DMS53 treated with DMSO at 0.1 percent for 48 hours (cell line): Measurements from ENCODE around the gene NLRP4.
"Not testable (repeated sequence)": the region's sequence is repeated elsewhere in the genome, so short reads cannot be mapped to it uniquely, and the experiment has no call there.

Experiments used
- DNase-seq: peaks from one replicate; lab custom pipeline; 2025; ENCODE audit not compliant: unreplicated experiment; lab: John Stamatoyannopoulos, UW

The NLRP4 gene

DNA sequence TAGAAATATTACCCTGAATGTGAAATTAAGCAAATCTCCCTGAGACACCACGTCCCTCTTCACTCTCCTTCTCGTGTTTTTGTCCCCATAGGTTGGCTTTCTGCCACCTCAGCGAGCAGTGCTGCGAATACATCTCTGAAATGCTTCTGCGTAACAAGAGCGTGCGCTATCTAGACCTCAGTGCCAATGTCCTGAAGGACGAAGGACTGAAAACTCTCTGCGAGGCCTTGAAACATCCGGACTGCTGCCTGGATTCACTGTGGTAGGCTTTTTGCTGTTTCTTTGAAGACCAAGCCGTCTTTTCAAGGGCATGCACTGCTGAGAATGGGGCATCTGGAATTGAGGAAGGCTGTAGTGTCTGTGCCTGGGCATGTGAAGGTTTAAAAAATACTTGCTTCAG is 34.4 kb downstream of the NLRP4 start:
- no peak for DNase-seq

DNA sequence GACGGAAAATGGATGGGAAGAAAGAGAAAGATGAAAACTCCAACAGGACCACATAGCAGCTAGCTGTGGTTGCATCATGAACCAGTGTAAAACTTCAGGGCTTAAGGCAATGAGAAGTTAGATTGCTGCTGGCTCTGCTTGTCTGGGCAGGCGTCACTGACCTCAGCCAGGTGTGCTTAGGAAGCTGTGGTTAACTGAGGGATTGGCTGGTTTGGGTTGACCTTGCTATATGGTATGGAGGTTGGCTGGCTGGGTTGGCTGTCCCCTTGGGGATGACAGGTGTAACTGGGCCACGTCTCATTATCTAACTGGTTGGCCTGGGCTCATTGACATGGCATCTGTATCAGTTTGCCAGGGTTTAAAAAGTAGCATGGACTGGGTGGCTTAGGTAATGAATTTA is 40.9 kb downstream of the NLRP4 start:
- no peak for DNase-seq

DNA sequence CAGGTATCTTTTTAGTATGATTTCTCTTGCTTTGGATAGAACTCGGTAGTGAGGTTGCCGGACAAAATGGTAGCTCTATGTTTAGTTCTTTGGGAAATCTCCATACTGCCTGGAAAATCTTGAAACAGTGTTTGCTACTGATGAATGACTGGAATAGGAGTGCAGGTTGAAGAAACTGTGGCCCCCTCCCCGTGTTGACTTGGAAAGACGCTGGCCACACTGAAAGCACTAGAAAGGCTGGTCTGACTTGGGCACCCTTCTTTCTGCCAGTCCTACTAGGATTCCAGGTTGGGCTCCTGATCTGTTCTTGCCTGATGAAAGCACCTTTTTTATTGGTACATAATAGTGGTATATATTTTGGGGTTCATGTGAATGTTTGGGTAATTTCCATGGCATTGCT is 46.3 kb downstream of the NLRP4 start:
- no peak for DNase-seq

DNA sequence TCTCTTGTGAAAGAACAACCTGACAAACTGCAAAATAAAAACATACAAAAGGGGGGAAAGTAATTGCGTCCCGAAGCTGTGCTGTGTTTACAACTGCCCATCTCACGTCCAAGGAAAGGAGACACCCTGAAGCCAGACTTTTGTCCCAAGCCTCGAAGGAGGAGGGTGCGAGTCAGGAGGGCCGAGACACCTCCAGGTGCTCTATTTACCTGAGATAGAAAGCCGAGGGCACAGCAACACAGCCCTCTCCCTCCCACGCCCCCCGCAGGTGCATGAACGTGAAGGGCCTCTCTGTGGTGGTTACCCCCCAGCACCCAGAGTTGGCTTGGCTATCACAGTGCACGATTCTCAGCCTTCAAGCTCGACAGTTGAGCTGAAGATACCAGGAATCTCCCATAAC is 62.6 kb downstream of the NLRP4 start:
- DNase-seq, result no peak

DNA sequence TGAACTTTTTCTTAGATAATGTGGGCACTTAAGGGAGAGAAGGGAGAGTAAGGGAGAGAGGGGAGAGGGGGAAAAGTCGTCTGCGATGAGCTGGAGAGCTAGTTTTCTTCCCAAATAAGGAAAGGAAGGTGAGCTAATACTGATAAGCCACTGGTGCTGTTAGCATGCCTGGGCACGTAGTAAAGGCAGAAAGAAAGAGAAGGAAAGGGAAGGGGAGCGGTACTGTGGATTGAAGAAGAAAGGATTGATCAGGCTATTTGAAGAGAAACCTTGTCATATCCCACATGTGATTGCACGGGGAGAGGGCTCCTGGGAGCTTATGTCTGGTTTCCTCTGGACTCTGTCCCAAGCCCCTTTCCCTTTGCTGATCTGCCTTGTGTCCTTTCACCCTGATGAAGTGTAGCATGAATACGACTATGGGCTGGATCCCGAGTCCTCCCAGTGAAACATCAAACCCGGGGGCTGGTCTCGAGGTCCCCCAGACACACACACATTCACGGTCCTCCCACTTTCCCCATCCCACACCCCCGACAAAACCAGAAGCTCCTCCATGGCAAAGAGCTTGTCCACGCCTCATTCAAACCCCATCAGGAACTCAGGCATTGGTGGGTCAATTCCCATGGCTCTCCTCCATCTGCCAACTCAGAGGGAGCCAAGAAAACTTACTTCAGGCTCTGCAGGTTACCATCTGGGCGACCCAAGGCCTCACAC is 65.2 kb downstream of the NLRP4 start:
- no peak for DNase-seq

DNA sequence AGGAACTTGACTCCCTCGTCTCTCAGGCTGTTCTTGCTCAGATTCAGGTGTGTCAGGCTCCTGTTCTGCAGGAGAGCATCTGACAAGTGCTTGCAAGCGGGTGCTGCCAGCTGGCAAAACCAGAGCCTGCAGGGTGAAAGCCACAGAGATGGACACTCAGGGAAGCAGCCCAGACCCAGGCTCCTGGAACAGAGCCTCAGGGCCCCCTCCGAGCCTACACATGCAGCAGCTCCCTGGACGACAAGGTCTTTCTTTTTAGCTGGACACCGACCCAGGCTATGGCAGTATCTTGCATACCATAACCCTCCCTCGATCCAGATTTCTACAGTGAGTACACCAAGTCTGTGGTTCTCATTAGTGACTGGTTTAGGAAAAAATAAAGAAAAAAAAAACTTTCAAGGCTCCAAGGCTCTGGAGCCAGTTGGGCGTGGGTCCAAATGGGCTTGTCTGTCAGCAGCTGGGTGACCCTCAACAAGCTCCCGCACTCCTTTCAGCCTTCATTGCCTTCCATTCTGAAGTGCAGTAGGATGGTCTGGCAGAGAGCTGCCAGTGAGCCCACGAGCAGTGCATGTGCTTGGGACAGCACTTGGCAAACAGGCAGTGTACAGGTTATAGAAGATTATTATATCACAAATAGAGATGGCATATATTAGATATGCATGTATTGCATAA is 65.9 kb downstream of the NLRP4 start:
- DNase-seq, result no peak

DNA sequence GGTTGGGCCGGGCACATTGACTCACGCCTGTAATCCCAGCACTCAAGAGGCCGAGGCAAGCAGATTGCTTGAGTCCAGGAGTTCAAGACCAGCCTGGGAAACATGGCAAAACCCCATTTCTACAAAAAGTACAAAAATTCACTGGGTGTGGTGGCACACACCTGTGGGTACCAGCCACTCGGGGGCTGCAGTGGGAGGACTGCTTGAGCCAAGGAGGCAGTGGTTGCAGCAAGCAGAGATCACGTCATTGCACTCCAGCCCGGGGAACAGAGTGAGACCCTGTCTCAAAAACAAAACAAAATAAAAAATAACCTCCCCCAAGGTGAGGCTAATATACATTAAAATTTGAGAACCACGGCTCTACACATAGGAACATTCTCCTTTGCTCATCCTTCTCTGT is 70.9 kb downstream of the NLRP4 start:
- DNase-seq, result no peak

DNA sequence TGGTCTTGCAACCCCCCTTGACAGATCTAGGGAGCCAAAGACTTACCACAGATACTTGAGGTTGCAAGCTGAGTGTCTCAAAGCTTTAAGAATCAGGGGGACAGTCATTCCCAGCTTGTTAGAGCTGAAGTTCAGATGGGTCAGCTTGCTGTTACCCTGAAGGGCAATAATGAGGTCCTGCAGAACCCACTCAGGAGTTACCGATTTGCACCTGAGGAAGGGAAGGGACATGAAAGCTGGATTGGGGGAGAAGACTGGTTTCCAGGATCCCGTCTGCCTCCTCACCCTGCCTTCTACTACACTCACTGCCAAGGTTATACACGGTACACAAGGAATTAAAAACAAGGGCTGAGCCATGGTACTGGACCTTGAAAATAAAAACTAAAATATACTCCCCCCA is 71.4 kb downstream of the NLRP4 start:
- no peak for DNase-seq

DNA sequence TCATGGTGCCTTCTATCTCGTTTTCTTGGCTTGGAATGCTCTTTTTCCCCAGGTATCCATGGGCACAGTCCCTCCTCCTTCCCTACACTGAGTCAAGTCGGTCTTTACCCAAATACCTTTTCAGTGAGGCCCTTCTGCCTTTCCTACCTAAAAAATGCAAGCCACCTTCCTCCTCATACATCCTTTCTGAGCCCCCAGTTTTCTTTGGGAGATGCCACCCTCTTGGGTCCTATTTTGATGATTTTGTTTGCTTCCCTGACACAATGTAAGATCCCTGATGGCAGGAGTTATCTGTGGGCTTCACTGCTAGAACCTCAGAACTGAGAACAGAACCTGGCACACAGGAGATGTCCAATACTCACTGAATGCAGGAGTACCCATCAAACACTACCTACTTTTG is 73.5 kb downstream of the NLRP4 start:
- no peak for DNase-seq

DNA sequence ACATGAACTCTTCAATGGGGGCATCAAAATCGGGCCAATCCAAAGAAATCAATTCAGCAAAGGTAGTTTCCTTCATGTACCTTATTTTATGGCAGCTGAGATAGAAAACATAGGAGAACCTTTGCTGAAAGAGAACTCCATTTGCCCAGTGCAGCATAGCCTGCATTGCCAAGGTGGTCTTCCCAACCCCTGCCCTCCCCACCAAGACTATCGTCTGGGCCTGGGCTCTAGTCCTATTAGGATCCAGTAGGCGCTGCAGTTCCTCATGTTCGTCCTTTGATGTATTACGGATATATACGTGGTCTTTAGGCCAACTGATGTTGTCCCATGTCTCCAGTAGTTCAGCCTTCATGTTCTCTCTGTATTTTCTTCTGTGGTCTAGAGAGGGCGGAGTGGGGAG is 76.6 kb downstream of the NLRP4 start:
- DNase-seq, result no peak

DNA sequence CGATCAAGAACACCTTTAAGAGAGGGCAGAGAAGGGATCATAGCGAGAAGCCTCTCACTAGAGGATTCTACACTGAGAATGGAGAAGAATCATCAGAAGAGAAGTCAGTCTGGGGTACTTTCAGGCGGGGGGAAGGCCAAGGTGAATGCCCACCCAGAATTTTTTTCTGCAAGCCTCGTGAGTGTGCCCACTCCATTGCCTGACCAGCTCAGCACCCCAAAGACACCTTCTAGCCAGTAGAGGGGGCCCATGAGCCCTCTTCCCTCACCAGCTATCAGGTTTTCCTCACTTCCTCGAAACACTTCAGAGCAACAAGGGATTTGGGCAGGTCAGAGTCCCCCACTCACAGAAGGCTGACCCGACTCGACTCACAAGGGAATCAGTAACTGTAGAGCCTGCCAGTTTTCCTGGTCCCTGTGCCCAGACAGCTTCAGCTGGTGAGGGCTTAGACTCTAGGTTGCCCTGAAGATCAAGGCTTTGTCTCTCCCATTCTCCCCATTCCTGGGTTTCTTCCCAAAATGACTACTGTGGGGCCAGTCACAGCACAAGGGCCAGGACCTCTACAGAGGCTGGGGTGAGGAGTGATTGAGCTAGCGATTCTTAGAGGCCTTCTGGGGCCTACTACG is 77.4 kb downstream of the NLRP4 start:
- no peak for DNase-seq

DNA sequence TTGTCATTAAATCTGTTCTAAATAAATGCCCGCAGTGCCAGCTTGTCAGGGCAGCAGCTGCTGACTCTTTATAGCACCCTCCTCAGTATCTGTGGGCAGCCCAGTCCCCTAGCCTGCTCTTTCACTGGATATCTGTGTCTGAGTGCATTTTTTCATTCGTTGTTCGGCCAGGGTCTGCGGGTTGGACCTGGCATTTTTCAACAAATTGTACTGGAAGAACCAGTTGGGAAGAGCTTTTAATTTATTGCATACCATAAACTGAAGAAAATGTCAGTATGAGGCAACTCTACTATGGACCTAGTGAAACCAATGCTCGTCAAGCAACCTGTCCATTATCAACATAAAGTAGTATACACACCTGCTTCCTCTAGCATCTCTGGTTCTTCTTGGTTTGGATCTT is 87.2 kb downstream of the NLRP4 start:
- no peak for DNase-seq

DNA sequence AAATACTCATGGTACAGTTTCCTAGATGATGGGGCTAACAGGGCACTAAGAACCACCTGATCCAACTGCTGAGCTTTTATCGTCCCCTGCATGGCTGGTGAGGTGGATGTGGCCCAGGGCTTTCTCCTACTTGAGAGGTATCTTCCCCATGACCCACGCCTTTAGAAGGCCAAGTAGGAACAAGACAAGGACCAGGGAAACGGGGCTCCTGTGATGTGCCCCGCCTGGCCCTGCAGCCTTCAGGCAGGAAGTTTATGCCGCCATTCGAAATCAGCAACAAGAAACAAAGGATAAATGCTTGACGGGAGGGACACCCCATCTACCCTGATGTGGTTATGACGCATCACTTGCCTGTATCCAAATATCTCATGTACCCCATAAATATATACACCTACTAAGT is 91.7 kb downstream of the NLRP4 start:
- no peak for DNase-seq

DNA sequence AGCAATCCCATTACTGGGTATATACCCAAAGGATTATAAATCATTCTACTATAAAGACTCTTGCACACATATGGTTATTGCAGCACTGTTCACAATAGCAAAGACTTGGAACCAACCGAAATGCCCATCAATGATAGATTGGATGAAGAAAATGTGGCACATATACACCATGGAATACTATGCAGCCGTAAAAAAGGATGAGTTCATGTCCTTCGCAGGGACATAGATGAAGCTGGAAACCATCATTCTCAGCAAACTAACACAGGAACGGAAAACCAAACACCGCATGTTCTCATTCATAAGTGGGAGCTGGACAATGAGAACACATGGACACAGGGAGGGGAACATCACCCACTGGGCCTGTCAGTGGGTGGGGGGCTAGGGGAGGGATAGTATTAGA is 92.9 kb downstream of the NLRP4 start:
- not testable (repeated sequence) for DNase-seq

DNA sequence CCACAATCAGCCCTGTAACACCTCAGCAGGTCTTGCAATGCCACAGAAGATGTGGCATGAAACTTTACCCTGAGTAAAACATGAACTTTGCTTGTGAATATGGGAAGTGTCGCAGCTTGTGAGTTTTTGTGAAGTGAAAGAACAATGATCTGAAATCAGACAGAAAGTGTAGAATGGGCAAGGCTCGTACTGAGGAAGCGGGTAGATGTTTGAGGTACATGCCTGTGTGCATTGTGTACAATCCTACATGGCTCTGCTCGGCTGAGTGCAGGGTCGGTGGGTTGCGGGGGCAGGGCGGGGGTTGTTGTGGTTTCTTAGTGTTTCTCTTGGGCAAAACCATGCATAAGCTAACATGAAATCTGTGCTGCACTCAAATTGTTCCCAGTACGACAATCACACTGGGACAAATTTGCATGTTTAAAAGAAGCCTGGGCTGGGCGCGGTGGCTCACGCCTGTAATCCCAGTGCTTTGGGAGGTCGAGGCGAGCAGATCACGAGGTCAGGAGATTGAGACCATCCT is 94.7 kb downstream of the NLRP4 start:
- DNase-seq, result no peak
